Small intestine (tissue), 7 donors: Measurements from ENCODE around the gene FAM170A. TPM values are rescaled to one million over a fixed set of nuclear protein-coding genes. Genes with fewer than 3 reads are reported as not detected.

ENCODE experiments used
- DNase-seq, 2 donors: peaks; one replicate each; pipeline versions ENCODE4 v3.0.0 to v3.0.0-alpha.2; 2013
- FAIRE-seq: peaks from 2 replicates; lab custom pipeline; 2012; peaks lifted over from hg19 to GRCh38; lab: Jason Lieb, UNC
- H3K27ac ChIP-seq, 3 donors: one replicate each; pipeline ENCODE4 v1.5.1; 2013; ENCODE audit warnings: low read length in 2 of 3, mild to moderate bottlenecking in 2 of 3, control low read depth in 1 of 3, inconsistent platforms in 1 of 3, low read depth in 1 of 3, moderate library complexity in 1 of 3
- H3K27me3 ChIP-seq, 3 donors: one replicate each; pipeline ENCODE4 v1.6.1; 2013; ENCODE audit warnings: low read length in 3 of 3, inconsistent platforms in 1 of 3; ENCODE audit not compliant: control insufficient read depth in 3 of 3, insufficient read depth in 3 of 3
- H3K36me3 ChIP-seq, 3 donors: one replicate each; pipeline ENCODE4 v1.6.1; 2013; ENCODE audit warnings: low read length in 3 of 3, inconsistent platforms in 1 of 3, low read depth in 1 of 3, mild to moderate bottlenecking in 1 of 3, moderate library complexity in 1 of 3; ENCODE audit not compliant: control insufficient read depth in 3 of 3, insufficient read depth in 2 of 3
- H3K4me1 ChIP-seq, 3 donors: one replicate each; pipeline ENCODE4 v1.6.1; 2013; ENCODE audit warnings: low read length in 2 of 3, inconsistent platforms in 1 of 3, low read depth in 1 of 3, mild to moderate bottlenecking in 1 of 3, moderate library complexity in 1 of 3; ENCODE audit not compliant: control insufficient read depth in 3 of 3, insufficient read depth in 2 of 3
- H3K4me3 ChIP-seq, 3 donors: one replicate each; pipeline ENCODE4 v1.5.1; 2013; ENCODE audit warnings: low read length in 3 of 3, control low read depth in 1 of 3, inconsistent platforms in 1 of 3, low read depth in 1 of 3, mild to moderate bottlenecking in 1 of 3, moderate library complexity in 1 of 3
- H3K9me3 ChIP-seq, 2 donors: one replicate each; pipeline ENCODE4 v1.6.1; 2013; ENCODE audit warnings: low read depth in 1 of 2, low read length in 1 of 2; ENCODE audit not compliant: control insufficient read depth in 2 of 2, insufficient read depth in 1 of 2
- WGBS, 3 donors: extraction: QIAGEN DNeasy Blood & Tissue Kit; methylation state at CpG; one replicate each; pipeline ENCODE4 v1.1.7; 2013; 5-methylcytosine and 5-hydroxymethylcytosine counted together
- polyA plus RNA-seq, 4 donors: library from polyadenylated mRNA; stranded (reverse) in 3 of 4; unstranded in 1 of 4; fragments of 200-250 nt in 3 of 4; fragments of 120-200 nt in 1 of 4; gene quantifications; one replicate each; pipeline versions ENCODE4 v1.2.1 to v1.2.3, GENCODE V29; 2013
- donor health status: healthy with polysubstance abuse.
- donor health status: control.
- donor health status: control.
- donor health status: Bipolar disorder and iron deficiency.
- donor health status: healthy.

The FAM170A gene
- polyA plus RNA-seq, 4 donors, result not detected

DNA sequence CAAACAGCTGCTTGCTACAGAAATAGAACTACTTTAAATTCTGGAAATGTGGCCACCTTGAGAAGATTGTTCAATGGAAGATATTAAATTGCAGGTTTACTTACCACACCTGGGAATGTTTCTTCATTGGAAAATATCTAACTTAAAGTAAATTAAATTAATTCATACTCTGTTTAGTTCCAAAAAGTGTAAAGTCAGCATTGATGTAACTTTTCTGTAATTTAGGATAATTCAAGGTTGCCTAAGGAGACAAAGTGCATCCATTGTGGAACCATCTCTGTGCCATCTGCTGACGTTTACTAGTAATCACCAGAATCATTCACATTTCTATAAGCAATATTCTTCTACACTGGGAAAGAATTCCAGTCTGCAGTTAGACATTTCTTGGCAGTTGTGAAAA is 53.0 kb downstream of the FAM170A start:
- no peak for DNase-seq
- no peak for FAIRE-seq
- no peak overlapping the region for H3K27ac ChIP-seq
- H3K9me3 ChIP-seq, result no peaks in the 10 kb centered on the region
- no peaks in the 10 kb centered on the region for H3K4me1 ChIP-seq
- no peaks in the 10 kb centered on the region for H3K36me3 ChIP-seq
- WGBS, 3 donors, result 59 to 81% (median 66%) methylated on average over 1 of the region's 1 CpG
- no peaks in the 10 kb centered on the region for H3K27me3 ChIP-seq
- no peak overlapping the region for H3K4me3 ChIP-seq

Other genes with a start within 250 kb of the FAM170A start
- gene HSD17B4, start 177.1 kb upstream of the FAM170A start, polyA plus RNA-seq, result 100 to 1,000 TPM; 129 to 424 (median 237) TPM